ENCODE measurements around the gene CDH15. TPM values are rescaled to one million over a fixed set of nuclear protein-coding genes. Genes with fewer than 3 reads are reported as not detected.

The CDH15 gene
- total RNA-seq, 1 donor from 2014 or later, result 0.27 TPM

Other genes with a start within 250 kb of the CDH15 start
- gene CBFA2T3, start 194.5 kb upstream of the CDH15 start, total RNA-seq, result 5.9 TPM
- 14.7 TPM for gene ACSF3, start 77.9 kb upstream of the CDH15 start, total RNA-seq
- not detected for gene SLC22A31, start 28.8 kb downstream of the CDH15 start, total RNA-seq
- gene ZNF778, start 46.0 kb downstream of the CDH15 start, total RNA-seq, result 9.7 TPM

Measured in cardiac septum (tissue), 1 donor.